NCI-H146 treated with DMSO at 0.1 percent for 48 hours (cell line): ENCODE measurements around the gene SNX17.

ENCODE experiments used
- DNase-seq: peaks from one replicate; lab custom pipeline; 2025; ENCODE audit not compliant: unreplicated experiment; lab: John Stamatoyannopoulos, UW

The SNX17 gene

GRCh38 chr2:27363933-27364332, 6.5 kb upstream of the SNX17 start:
- no peak for DNase-seq

- peak; percentile 19 for DNase-seq
These were observed 868 bp upstream of the SNX17 start for GRCh38 chr2:27369471-27370025.

GRCh38 chr2:27370816-27371620, 602 bp downstream of the SNX17 start:
- no peak for DNase-seq

- no peak for DNase-seq
These were observed 2.5 kb downstream of the SNX17 start for GRCh38 chr2:27372937-27373336.

GRCh38 chr2:27373567-27373966, 3.2 kb downstream of the SNX17 start:
- DNase-seq, result no peak

GRCh38 chr2:27375513-27376099, 5.2 kb downstream of the SNX17 start:
- no peak for DNase-seq

DNA sequence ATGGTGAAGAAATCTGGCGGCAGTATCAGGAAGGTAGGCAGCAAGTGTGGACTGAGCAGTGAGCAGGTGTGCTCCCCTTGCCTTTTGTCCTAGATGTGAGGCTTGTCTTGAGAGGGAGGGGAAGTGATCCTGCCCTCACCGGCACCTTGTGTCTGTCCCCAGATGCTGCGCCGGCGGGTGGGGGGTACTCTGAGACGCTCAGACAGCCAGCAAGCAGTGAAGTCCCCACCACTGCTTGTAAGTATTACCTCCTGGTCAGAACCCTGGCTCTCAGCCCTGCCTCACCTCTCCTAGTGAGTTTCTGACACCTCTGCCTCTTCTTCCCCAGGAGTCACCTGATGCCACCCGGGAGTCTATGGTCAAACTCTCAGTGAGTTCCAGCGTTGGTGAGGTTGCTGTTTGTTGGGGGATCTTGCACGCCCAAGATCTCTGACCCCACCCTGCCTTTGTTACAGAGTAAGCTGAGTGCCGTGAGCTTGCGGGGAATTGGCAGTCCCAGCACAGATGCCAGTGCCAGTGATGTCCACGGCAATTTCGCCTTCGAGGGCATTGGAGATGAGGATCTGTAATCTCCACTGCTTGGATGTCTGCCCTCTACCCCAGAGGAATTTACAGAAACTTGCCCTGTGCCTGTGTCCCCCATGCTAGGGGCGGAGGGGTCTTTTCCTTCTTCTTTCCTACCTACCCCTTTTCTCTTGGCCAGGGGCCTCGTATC, 5.9 kb downstream of the SNX17 start:
- no peak for DNase-seq

GRCh38 chr2:27376866-27377617, 6.6 kb downstream of the SNX17 start:
- DNase-seq, result no peak

- DNase-seq, result no peak
These were observed 7.2 kb downstream of the SNX17 start for GRCh38 chr2:27377618-27378095.

- DNase-seq, result no peak
These were observed 7.8 kb downstream of the SNX17 start for GRCh38 chr2:27378096-27378808.

- DNase-seq, result no peak
These were observed 8.4 kb downstream of the SNX17 start for GRCh38 chr2:27378809-27379290.

- no peak for DNase-seq
These were observed 9.0 kb downstream of the SNX17 start for GRCh38 chr2:27379383-27379835.

- DNase-seq, result no peak
These were observed 9.6 kb downstream of the SNX17 start for GRCh38 chr2:27379836-27380625.

DNA sequence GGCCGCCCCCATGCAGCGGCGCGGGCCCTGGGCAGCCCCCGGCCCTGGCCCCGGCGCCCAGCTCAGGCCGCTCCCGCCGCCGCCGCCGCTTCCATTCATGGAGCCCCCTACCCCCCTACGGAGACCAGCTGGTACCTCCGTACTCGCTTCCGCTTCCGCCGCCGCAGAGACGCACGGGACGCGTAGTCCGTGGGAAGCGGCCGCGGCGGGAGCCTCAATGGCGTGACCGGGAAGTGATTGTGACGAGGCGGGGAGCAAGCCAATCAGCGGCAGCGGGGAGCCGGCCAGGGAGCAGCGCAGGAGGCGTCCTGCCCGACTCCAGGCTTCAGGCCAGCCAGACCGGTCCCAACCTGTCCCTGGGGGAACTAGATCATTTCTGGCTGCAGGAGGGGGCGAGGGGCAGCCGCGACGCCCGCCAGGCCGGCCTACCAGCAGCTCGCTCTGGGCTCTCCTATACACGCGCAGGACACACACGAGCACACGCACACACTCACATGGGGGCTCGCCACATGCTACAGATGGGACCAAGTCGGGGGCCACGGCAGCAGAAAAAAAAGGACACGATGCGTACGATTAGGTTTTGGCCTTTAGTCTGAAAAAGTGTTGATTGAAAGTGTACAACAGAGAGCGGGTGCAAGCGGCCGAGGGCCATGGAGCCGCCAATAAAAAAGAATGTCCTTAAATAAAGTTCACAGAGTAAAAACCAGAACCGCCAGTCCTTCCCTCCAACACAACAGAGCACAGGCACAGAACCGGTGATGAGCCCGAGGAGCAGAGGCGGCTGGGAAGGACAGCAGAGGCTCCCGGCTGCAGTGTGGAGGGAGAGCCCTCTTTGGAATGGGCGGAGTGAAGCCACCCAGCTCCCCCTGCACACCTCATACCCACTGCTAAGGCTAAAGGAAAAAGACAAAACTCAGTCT, 10.5 kb downstream of the SNX17 start, which contains the start of gene ZNF513:
TSS of gene ZNF513 (minus strand) at position 109 of the 920 bp plus-strand sequence. CDS start 208 bp downstream, outside the sequence.
- DNase-seq, result peak; percentile 70

- no peak for DNase-seq
These were observed 11.3 kb downstream of the SNX17 start for GRCh38 chr2:27381577-27382181.

DNA sequence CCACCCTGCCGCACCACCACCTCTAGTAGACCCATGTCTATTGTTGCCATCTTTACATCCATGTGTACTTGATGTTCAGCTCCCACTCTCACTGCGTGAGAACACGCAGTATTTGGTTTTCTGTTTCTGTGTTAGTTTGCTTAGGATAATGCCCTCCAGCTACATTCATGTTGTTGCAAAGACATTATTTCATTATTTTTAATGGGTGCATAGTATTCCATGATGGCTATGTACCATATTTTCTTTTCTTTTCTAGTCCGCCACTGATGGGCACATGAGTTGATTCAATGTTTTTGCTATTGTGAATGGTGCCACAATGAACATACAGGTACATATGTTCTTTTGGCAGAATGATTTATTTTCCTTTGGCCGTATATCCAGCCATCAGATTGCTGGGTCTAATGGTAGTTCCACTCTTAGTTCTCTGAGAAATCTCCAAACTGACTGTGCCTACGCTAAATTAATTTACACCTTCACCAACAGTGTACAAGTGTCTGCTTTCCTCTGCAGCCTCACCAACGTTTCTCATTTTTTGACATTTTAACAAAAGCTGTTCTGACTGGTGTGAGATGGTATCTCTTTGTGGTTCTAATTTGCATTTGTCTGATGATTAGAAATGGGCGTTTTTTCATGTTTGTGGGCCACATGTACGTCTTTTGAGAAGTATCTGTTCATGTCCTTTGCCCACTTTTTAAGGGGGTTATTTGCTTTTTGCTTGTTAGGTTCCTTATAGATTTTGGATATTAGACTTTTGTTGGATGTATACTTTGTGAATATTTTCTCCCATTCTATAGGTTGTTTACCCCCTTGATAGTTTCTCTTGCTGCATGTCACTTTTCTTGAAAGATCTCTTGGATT, 20.6 kb downstream of the SNX17 start:
- DNase-seq, result no peak

DNA sequence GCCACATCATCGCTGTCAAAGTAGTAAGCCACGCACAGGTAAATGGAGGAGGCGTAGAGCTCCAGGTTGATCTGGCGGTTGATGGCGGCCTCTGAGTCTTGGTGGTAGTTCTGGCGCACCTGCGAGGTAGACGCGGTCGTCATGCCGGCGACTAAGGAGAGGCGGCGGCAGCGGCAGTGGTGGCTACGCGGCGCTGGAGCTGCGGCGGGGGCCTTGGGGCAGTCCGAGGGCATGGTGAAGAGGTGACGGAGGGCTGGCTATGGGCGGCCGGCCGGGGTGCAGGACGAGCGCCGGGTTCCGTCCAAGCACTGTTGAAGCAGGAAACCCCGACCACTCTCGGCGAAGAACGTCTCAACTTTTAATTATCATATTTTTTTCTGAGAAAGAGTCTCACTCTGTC, 22.8 kb downstream of the SNX17 start:
- DNase-seq, result no peak
